GM12801 (cell line): ENCODE measurements around the gene POMGNT1.

Experiments
- CTCF ChIP-seq: IDR thresholded peaks from one replicate; pipeline ENCODE4 v1.5.1; 2011; ENCODE audit warnings: control low read depth; ENCODE audit not compliant: insufficient read length; ENCODE audit errors: extremely low read depth

The POMGNT1 gene

GRCh38 chr1:46191033-46191701 is 7.1 kb downstream of the POMGNT1 start:
- TF ChIP-seq CTCF: no peak

DNA sequence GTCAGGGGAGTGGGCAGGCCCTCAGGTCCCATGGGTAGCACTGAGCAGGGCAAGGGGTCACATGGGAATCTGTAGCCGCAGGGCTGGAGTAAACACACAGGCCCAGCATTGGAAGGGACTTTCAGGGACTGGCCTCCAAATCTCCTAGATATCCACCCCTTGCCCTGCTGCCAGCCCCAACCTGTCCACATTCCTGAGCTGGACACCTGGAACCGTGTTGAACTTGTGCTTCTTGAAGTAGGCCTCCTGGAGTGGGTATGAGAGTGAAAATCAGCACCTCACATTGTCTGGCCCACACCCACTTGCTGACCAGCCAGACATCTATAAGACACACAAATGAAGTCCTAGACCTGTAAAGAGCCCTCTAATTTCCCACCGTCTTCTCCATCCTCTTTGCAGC is 7.7 kb downstream of the POMGNT1 start:
- no peak for TF ChIP-seq CTCF

GRCh38 chr1:46188295-46189030 is 9.8 kb downstream of the POMGNT1 start:
- TF ChIP-seq CTCF: no peak

DNA sequence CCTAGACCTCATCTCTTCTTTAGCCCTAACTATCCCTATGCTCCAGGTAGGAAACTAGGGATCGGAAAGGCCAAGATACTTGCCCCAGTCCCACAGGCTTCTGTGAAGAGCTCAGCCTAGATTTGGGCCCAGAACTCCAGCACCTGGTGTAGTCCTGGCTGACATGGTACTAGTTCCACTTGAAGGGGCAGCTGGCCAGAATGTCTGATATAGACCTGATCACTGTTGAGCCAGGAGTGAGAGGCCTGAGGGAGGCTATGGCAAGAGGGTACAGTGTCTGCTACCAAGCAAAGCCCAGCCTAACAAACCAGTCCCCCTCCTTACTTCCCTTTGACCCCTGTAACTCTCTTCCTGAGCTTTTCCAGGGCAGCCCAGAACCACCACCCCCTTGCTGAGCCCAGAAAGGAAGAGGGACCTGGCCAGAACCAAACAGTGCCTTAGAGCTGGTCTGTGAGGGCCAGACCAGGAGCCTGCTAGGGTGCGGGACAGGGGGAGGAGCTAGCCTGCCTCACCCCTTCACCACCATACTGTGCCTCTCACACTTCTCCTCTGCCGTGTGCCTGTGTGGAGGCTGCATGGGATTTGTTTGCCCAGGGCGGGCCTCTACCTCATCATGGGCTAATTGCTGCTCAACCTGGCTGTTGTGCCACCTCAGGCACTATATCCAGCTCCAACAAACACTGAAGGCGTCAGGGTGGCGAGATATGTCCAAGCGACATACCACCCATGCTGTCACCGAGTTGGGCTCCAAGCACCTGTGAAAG is 10.9 kb downstream of the POMGNT1 start:
- TF ChIP-seq CTCF: no peak

DNA sequence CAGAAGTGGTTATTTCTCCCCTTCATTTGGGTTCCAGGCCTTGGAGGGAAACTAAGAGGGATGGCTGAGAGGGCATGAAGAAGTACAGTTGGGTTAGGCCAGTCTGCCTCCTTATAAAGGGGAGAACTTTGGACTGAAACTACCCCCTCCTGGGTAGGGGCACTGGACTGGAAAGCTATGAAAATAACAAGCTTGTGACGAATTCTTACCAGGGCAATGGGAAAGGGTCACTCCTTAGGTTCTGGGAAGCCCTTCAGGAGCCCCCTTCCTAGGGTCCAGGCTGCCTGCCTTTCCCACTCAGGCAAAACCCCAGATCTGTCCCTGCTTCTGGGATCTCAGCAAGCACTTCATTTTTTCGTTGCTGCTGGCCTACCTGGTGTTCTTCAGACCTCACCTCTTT is 12.2 kb downstream of the POMGNT1 start:
- TF ChIP-seq CTCF: no peak

DNA sequence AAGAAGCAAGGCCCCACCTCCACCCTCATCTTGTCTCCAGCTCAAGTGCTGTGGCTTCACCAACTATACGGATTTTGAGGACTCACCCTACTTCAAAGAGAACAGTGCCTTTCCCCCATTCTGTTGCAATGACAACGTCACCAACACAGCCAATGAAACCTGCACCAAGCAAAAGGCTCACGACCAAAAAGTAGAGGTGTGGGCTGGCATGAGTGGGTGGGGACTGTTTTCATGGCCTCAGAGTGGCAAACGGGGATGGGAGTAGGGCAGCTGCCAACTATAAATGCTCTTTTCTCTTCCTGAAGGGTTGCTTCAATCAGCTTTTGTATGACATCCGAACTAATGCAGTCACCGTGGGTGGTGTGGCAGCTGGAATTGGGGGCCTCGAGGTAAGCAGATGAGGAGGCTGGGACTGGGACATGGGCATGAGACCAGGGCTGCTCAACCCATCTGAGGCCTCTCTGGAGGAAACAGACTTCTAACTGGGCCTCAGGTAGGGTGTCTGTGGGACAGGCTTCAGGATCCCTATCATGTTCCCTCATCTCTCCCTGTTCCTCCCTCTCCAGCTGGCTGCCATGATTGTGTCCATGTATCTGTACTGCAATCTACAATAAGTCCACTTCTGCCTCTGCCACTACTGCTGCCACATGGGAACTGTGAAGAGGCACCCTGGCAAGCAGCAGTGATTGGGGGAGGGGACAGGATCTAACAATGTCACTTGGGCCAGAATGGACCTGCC is 13.1 kb downstream of the POMGNT1 start:
- TF ChIP-seq CTCF: no peak
